ENCODE data around the gene RASAL1.

The RASAL1 gene

GRCh38 chr12:113055594-113056380, 79.8 kb downstream of the RASAL1 start:
- no peak for DNase-seq

GRCh38 chr12:113054948-113055486, 80.5 kb downstream of the RASAL1 start:
- no peak for DNase-seq

- no peak for DNase-seq
Measured at GRCh38 chr12:113052326-113052725, 83.2 kb downstream of the RASAL1 start.

GRCh38 chr12:113051759-113052158, 83.8 kb downstream of the RASAL1 start:
- DNase-seq: no peak

- DNase-seq: no peak
Measured at GRCh38 chr12:113050795-113051194, 84.8 kb downstream of the RASAL1 start.

- no peak for DNase-seq
Measured at GRCh38 chr12:113049976-113050742, 85.4 kb downstream of the RASAL1 start.

Measured in stimulated activated CD4-positive, alpha-beta T cell treated with anti-CD3 and anti-CD28 coated beads, Interleukin-4, amount 100 ng/mL, for 24 hours (primary cell).